GM12872 (cell line): ENCODE data around the gene ZSCAN20.

ENCODE experiments used
- CTCF ChIP-seq: IDR thresholded peaks from 3 replicates; pipeline ENCODE4 v1.5.1; 2011; ENCODE audit warnings: low read depth, mild to moderate bottlenecking, low read length, moderate library complexity; ENCODE audit not compliant: insufficient read depth

Gene ZSCAN20

GRCh38 chr1:33519240-33519884 is 46.9 kb downstream of the ZSCAN20 start:
- TF ChIP-seq CTCF, result no peak

GRCh38 chr1:33524586-33524985 is 52.1 kb downstream of the ZSCAN20 start:
- no peak for TF ChIP-seq CTCF

- TF ChIP-seq CTCF, result no peak
These were observed 55.5 kb downstream of the ZSCAN20 start for GRCh38 chr1:33527934-33528333.

- TF ChIP-seq CTCF, result no peak
These were observed 57.5 kb downstream of the ZSCAN20 start for GRCh38 chr1:33529957-33530356.

- no peak for TF ChIP-seq CTCF
These were observed 59.8 kb downstream of the ZSCAN20 start for GRCh38 chr1:33532250-33532649.

GRCh38 chr1:33532936-33533335 is 60.5 kb downstream of the ZSCAN20 start:
- no peak for TF ChIP-seq CTCF

- no peak for TF ChIP-seq CTCF
These were observed 62.9 kb downstream of the ZSCAN20 start for GRCh38 chr1:33535334-33535733.
